ENCODE results near the gene LEFTY2.

DNA sequence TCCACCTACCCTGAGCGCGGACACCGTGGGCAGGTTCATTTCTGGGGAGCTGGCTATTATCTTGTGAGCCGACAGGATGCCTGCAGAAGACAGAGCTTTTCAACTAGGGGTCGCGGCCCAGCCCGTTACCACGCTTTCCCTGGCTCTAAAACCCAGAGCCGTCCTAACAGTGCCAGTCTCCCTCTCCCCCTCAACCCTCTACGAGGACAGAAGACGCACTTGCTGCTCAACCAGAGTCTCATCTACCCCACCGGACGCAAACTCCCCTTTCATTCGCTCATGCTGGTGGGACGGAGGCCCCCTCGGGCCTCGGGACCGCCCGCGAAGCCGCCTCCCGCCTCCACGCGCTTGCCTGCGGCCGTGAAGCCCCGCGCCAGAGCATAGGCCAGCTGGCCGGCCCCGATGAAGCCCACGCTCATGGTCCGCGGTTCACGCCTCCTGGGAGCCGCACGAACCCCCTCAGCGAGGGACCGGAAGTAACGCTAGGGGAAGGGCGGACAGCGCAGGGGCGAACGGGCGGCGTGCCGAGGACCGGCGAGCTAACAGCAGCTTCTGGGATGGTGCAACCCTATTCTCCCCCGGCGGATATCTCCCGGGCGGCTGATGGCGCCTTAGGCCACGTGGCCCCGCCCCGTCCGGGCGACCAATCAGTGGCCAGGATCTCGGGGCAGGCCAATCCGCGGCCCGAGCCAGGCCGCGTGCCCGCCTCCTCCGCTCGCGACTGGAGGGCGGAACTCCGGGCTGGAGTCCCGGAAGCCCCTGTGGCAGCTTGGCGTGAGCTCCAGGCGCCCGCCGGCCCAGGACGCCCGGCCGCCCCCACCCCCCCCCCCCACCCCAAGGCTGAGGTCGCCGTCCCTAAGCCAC, 17.1 kb downstream of the LEFTY2 start, which contains the start of gene PYCR2:
- TF ChIP-seq POLR2A (IDR thresholded peaks at IDR 0.05) (peak; percentile 99), POLR2AphosphoS5 (IDR thresholded peaks at IDR 0.05) (peak; percentile 97), CTCF (IDR thresholded peaks at IDR 0.05) (peak in 2 of 4 experiments; percentile 17 to 22)

Measured in prostate gland (tissue), 2 donors.